ENCODE measurements around the gene LANCL1. TPM values are rescaled to one million over a fixed set of nuclear protein-coding genes. Genes with fewer than 3 reads are reported as not detected.

LANCL1 gene
- total RNA-seq, 1 experiment from 2014 or later: 61.5 TPM

DNA sequence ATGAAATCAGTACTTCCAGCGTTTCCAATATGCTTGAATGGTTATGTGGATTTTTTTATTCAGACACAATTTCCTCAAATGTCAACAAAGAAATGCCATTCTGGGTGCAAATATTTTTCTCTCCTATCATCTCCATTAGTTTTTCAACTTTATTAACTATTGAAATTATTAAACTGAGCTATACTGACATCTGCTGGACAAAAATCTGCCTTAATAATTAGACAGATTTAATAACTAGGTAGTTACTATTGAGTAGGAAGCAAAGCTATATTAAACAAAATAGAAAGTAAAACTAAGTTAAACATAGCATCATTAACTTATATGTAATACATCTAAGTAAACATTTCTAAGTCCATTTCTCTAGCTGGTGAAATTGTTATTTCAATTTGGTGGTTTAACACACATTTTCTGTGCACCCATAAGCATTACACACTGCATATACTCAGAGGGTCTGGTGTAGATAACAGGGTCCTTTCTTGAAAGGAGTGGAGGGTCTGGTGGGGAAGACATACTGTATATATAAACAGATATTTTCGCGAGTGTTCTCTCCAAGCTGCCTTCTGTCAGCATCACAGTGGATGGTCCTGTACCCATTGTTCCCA, 77.0 kb downstream of the LANCL1 start:
- H3K9me2 ChIP-seq (ENCODE audit: insufficient read depth): no peaks in the 10 kb centered on the region
- intact Hi-C loops (cut with micrococcal nuclease): loop anchor here (1.0 to 5.0 kb wide), 2 partner anchors 151 to 422 kb away; no protein-coding TSS in a partner anchor
- no peaks in the 10 kb centered on the region for H3K36me3 ChIP-seq (ENCODE audit: control insufficient read depth in 1 of 2, insufficient read depth in 2 of 2, low read length in 2 of 2)
- ChIA-PET CTCF (interaction anchor here (0.7 to 2.2 kb wide), 9 partner anchors 8 to 201 kb away, joined by 3 to 32 read pairs (median 3); no protein-coding TSS in a partner anchor), RAD21 (ENCODE audit: low non-redundant PET in 1 of 2, low total read pairs in 2 of 2, uncharacterized antibody in 2 of 2, unreplicated experiment in 2 of 2) (interaction anchor here in 1 of 2 experiments (1.1 kb wide), 1 partner anchor 170 kb away, joined by 3 read pairs; no protein-coding TSS in a partner anchor), POLR2A (no interaction called here)
- ATAC-seq: peak; percentile 38; the same call in 1 of the 2 replicates
- H3K9ac ChIP-seq (ENCODE audit: low read length): no peak overlapping the region
- H3K9me3 ChIP-seq (ENCODE audit: control insufficient read depth in 1 of 2, insufficient read depth in 1 of 2, low read depth in 1 of 2, low read length in 2 of 2): no peaks in the 10 kb centered on the region
- no peaks in the 10 kb centered on the region for H3K79me2 ChIP-seq (ENCODE audit: insufficient read depth, low read length)
- no peak overlapping the region for H3K27ac ChIP-seq (ENCODE audit: low read depth, low read length)
- BruUV-seq (replicated peaks): no TSS peak
- H2AFZ ChIP-seq (ENCODE audit: low read depth, low read length, poor library complexity, severe bottlenecking): no peak overlapping the region
- no peaks in the 10 kb centered on the region for H3K27me3 ChIP-seq (ENCODE audit: insufficient read depth, low read length)
- no peak overlapping the region for H3K4me2 ChIP-seq (ENCODE audit: low read length)
- H4K20me1 ChIP-seq (ENCODE audit: insufficient read depth): no peaks in the 10 kb centered on the region
- TF ChIP-seq, protein P1, sequence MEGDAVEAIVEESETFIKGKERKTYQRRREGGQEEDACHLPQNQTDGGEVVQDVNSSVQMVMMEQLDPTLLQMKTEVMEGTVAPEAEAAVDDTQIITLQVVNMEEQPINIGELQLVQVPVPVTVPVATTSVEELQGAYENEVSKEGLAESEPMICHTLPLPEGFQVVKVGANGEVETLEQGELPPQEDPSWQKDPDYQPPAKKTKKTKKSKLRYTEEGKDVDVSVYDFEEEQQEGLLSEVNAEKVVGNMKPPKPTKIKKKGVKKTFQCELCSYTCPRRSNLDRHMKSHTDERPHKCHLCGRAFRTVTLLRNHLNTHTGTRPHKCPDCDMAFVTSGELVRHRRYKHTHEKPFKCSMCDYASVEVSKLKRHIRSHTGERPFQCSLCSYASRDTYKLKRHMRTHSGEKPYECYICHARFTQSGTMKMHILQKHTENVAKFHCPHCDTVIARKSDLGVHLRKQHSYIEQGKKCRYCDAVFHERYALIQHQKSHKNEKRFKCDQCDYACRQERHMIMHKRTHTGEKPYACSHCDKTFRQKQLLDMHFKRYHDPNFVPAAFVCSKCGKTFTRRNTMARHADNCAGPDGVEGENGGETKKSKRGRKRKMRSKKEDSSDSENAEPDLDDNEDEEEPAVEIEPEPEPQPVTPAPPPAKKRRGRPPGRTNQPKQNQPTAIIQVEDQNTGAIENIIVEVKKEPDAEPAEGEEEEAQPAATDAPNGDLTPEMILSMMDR (IDR thresholded peaks at IDR 0.05 in 2 of 3, conservative IDR thresholded peaks at IDR 0.05 in 1 of 3; ENCODE audit: borderline replicate concordance in 1 of 3, insufficient read depth in 1 of 3, low read depth in 2 of 3, low read length in 2 of 3): peak in 2 of 3 experiments; percentile 42 to 69; a peak in 4 of 6 replicates
- TF ChIP-seq RAD21 (IDR thresholded peaks at IDR 0.05; ENCODE audit: low read depth) (peak; percentile 66), CEBPB (IDR thresholded peaks at IDR 0.05; ENCODE audit: low read depth) (0 out of 2 replicates have a peak, but pooled peaks have one; percentile 14), POLR2AphosphoS5 (IDR thresholded peaks at IDR 0.05; ENCODE audit: low read depth, low read length) (no peak)
- no peaks in the 10 kb centered on the region for H3K4me1 ChIP-seq (ENCODE audit: control insufficient read depth in 1 of 2, insufficient read depth in 2 of 2, low read length in 2 of 2)
- DNase-seq (ENCODE audit: low read depth, low spot score): peak; percentile 4
- H3K4me3 ChIP-seq (replicated peaks in 1 of 2; ENCODE audit: low read depth in 1 of 2, low read length in 2 of 2): no peak overlapping the region

- no peaks in the 10 kb centered on the region for H3K79me2 ChIP-seq (ENCODE audit: insufficient read depth, low read length)
- no peak overlapping the region for H3K4me2 ChIP-seq (ENCODE audit: low read length)
- H3K4me3 ChIP-seq (replicated peaks in 1 of 2; ENCODE audit: low read depth in 1 of 2, low read length in 2 of 2): no peak overlapping the region
- H3K4me1 ChIP-seq (ENCODE audit: control insufficient read depth in 1 of 2, insufficient read depth in 2 of 2, low read length in 2 of 2): no peaks in the 10 kb centered on the region
- H3K36me3 ChIP-seq (ENCODE audit: control insufficient read depth in 1 of 2, insufficient read depth in 2 of 2, low read length in 2 of 2): no peaks in the 10 kb centered on the region
- no peak for ATAC-seq
- no peaks in the 10 kb centered on the region for H4K20me1 ChIP-seq (ENCODE audit: insufficient read depth)
- no peak for DNase-seq (ENCODE audit: low read depth, low spot score)
- no peak overlapping the region for H2AFZ ChIP-seq (ENCODE audit: low read depth, low read length, poor library complexity, severe bottlenecking)
- H3K9ac ChIP-seq (ENCODE audit: low read length): no peak overlapping the region
- intact Hi-C loops (cut with micrococcal nuclease): no loop called here
- POLR2A ChIA-PET: no interaction called here
- H3K9me3 ChIP-seq (ENCODE audit: control insufficient read depth in 1 of 2, insufficient read depth in 1 of 2, low read depth in 1 of 2, low read length in 2 of 2): no peaks in the 10 kb centered on the region
- BruUV-seq (replicated peaks): no TSS peak
- TF ChIP-seq SRF (IDR thresholded peaks at IDR 0.05; ENCODE audit: low read depth) (no peak), ZBTB33 (IDR thresholded peaks at IDR 0.05; ENCODE audit: extremely low read depth, insufficient replicate concordance, low read length) (no peak), ZFX (IDR thresholded peaks at IDR 0.05) (no peak), RAD21 (IDR thresholded peaks at IDR 0.05; ENCODE audit: low read depth) (no peak), POLR2AphosphoS5 (IDR thresholded peaks at IDR 0.05; ENCODE audit: low read depth, low read length) (no peak), SIN3A (IDR thresholded peaks at IDR 0.05; ENCODE audit: low read depth) (no peak), TCF7L2 (IDR thresholded peaks at IDR 0.05; ENCODE audit: borderline replicate concordance, extremely low read depth, insufficient read depth, insufficient read length) (no peak), EZH2phosphoT487 (IDR thresholded peaks at IDR 0.05; ENCODE audit: borderline replicate concordance) (no peak), EZH2 (IDR thresholded peaks at IDR 0.05) (no peak), EGR1 (IDR thresholded peaks at IDR 0.05; ENCODE audit: low read depth) (no peak)
- TF ChIP-seq, protein P2, sequence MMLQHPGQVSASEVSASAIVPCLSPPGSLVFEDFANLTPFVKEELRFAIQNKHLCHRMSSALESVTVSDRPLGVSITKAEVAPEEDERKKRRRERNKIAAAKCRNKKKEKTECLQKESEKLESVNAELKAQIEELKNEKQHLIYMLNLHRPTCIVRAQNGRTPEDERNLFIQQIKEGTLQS (IDR thresholded peaks at IDR 0.05): no peak
- CTCF ChIA-PET: no interaction called here
- no peak overlapping the region for H3K27ac ChIP-seq (ENCODE audit: low read depth, low read length)
- RAD21 ChIA-PET (ENCODE audit: low non-redundant PET in 1 of 2, low total read pairs in 2 of 2, uncharacterized antibody in 2 of 2, unreplicated experiment in 2 of 2): no interaction called here
- no peaks in the 10 kb centered on the region for H3K27me3 ChIP-seq (ENCODE audit: insufficient read depth, low read length)
- no peaks in the 10 kb centered on the region for H3K9me2 ChIP-seq (ENCODE audit: insufficient read depth)
These were observed 84.1 kb downstream of the LANCL1 start for GRCh38 chr2:210392469-210392881.
